GM18507 (cell line): ENCODE data around the gene HTR4.
"Not testable (repeated sequence)": the region's sequence is repeated elsewhere in the genome, so short reads cannot be mapped to it uniquely, and the experiment has no call there.

Source experiments
- DNase-seq: peaks from one replicate; pipeline ENCODE4 v3.0.0; 2011; ENCODE audit warnings: low read depth; ENCODE audit not compliant: insufficient read length; ENCODE audit errors: extremely low spot score
- FAIRE-seq: peaks from 2 replicates; lab custom pipeline; 2011; peaks lifted over from hg19 to GRCh38; lab: Jason Lieb, UNC

HTR4 gene

DNA sequence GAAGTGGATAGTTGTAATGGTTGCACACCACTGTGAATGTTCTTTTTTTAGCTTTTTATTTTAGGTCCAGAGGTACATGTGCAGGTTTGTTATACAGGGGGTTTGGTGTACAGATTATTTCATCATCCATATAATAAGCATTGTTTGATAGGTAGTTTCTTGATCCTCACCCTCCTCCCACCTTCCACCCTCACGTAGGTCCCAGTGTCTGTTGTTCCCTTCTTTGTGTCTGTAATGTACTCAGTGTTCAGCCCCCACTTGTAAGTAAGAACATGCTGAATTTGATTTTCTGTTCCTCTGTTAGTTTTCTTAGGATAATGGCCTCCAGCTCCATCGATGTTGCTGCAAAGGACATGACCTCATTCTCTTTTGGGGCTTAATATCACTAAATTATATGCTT, 99.7 kb downstream of the HTR4 start:
- FAIRE-seq = no peak
- DNase-seq = no peak

DNA sequence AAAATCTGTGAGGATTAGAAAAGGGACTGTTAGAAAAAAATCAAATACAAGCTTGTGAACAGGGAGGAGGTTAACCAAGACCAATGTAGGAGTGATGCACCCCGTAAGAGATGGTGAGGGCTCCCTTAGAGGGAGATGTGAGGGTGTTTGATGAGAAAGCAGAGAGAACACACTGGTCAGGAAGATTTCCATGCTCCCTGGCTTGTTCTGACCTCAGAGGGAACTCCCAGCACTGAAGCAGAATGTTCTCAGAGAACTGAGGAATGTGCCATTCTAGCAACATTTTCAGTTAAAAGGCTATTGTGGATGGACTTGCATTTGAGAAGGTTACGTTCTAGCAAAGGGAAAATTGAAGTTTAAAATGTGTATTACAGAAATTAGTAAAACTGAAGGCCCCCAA, 110.6 kb downstream of the HTR4 start:
- FAIRE-seq (no peak), DNase-seq (no peak)

DNA sequence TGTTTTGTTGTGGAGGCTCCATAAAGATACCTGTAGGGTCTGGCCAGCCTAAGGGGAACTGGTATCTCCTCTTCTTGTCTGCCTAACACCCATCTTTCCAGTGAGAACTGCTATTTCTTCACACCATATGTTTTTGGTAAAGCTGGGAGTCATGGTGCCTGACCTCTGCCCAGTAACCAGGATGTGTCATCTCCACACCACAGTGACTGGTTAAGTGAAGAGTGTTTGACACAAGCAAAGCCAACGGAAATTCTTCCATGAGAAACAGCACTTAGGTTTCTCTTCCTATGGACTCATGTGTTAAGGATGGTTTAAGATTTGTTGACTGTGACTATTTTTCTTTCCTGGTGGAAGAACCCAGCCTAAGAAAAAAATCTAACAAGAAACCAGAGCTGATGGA, 111.5 kb downstream of the HTR4 start:
- no peak for FAIRE-seq

DNA sequence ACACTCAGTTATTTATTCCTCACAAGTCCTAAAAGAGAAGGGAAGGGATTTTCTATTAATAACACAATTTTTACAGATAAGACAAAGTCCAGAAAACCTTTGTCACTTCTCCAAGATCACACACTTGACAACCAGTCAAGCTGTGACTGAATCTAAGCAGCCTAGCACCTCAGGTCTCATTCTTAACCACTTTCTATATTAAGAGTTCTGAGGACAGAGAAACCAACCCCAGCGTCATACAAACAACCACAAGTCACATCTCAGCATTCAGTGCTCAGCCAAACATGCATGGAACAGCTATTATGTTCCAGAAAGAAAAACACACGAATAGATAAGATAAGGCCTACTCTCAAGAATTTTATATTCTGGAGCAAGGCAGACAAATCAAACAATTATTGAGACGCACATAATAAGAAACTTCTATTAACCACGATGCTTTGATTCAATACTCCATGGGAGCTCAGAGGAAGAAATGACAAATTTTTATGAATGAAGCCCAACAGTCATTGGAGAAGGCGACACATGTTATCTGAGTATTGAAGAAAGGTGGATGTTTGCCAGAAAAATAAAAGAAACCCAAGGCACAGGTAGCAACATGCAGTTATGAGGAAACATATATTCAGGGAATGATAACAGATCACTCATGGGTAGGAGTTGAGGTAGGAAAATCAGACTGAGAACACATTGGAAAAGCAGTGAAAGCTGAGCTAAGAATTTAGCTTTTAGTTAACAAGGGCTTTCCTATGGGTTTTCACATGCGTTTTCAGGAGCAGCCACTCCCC, 113.1 kb downstream of the HTR4 start:
- FAIRE-seq (no peak), DNase-seq (no peak)

More for the DNA sequence above, 111.5 kb downstream of the HTR4 start:
- no peak for DNase-seq

DNA sequence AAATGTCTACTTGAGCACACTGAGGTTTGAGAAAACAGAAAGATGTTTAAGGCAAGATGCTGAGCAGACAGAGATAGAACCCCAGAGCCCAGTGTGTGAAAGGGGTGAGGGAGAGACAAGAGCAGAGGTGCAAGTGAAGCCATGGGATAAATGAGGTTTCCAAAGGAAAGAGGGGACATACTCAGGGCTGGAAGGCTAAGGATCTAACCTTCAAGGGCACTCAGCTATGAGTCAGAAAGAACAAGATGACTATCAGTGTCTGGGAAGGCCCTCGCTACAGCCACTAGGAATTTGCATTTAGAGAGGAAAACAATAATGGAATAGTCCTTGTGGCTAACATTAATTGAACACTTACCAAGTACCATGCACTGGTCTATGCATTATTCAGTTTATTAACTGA, 113.7 kb downstream of the HTR4 start:
- FAIRE-seq (no peak), DNase-seq (no peak)

DNA sequence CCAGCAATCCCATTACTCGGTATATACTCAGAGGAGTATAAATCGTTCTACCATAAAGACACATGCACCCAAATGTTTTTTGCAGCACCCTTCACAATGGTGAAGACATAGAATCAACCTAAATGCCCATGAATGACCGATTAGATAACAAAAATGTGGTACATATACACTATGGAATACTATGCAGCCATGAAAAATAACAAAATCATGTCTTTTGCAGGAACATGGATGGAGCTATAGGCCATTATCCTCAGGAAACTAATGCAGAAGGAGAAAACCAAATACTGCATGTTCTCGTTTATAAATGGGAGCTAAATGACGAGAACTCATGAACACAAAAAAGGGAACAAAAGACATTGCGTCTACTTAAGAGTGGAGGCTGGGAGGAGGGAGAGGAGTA, 114.5 kb downstream of the HTR4 start:
- DNase-seq = no peak
- no peak for FAIRE-seq

DNA sequence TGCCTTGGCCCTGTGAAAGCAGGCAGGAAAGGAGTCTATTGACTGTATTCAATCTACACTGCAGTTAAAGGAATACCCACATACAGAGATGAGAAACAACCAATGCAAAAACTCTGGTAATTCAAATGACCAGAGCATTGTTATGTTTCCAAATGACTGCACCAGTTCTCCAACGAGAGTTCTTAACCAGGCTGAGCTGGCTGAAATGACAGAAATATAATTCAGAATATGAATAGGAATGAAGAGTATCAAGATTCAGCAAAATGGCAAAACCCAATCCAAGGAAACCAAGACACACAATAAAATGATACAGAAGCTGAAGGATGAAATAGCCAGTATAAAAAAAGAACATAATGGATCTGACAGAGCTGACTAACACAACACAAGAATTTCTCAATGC, 119.1 kb downstream of the HTR4 start:
- FAIRE-seq (no peak), DNase-seq (no peak)

DNA sequence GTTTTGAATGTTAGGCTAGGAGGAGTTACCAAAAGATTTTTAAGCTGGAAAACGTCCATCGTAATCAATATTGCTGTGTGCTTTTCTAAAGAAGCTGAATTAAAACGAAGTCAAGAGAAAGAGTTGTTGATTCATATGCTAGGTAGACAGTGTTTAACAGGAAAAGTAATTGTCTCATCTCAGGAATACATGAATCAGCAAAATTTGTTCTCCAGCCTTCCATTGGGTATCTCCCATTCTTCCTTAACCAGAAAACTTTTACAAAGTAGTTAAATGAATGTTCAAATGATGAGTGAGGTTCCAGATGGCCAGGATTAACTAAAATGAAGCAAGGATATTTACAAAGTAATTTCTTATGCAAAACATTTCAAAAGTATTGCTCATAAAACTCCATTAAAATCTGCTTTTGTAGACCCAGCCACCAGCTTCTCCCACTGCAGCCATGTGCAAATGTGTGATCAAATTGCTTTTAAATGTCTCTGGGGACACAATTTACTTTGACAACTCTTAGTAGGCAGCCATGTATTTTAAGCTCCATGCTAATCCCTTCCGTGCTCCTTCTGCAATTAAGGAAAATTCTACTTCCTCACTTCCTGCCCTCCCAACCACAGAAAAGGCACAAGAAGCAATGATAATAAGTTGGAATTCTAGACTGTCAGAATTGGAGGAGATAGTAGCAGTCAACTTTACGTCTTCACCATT, 121.2 kb downstream of the HTR4 start:
- FAIRE-seq (no peak), DNase-seq (no peak)

DNA sequence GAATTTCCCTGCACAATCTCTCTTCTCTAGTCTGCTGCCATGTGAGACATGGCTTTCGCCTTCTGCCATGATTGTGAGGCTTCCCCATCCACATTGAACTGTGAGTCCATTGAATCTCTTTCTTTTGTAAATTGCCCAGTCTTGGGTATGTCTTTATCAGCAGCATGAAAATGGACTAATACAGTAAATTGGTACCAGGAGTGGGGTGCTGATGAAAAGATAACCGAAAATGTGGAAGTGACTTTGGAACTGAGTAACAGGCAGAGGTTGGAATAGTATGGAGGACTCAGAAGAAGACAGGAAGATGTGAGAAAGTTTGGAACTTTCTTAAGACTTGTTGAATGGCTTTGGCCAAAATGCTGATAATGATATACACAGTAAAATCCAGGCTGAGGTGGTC, 124.9 kb downstream of the HTR4 start:
- not testable (repeated sequence) for DNase-seq, FAIRE-seq

DNA sequence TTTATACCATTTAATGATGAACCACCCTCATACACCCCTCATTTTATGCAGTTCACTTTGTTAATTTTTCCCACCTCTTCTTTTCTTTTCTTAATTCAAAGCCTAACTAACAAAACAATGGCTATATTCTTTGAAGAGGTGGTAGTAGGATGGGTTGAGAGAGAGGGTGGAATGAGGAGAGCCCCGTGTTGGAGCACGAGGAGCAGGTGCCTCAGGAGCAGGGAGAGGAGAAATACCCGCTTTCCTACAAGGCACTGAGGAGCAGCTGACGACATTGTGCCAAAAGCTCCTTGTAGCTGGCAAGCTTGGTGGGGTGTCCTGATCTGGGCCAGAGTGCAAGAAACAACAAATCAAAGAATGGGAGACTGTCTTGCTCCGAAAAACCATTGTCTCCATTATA, 129.6 kb downstream of the HTR4 start:
- no peak for DNase-seq
- FAIRE-seq = no peak

DNA sequence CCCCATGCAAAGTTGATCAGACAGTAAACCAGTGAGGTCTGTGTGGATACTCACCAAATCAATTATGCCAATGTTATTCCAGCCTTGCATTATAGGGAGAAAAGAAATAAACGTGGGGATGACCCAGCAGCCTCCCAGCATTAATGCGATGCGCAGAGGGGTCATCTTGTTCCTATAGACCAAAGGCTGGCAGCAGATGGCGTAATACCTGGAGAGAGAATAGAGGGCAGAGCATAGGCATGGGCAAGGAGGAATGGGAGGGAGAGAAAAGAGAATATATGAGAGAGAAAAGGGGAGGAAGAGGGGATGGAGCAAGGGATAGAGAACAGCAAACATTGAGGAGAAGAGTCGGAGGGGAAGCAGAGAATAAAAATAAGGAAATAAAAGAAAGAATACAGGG, 131.2 kb downstream of the HTR4 start:
- DNase-seq = no peak
- FAIRE-seq = no peak

DNA sequence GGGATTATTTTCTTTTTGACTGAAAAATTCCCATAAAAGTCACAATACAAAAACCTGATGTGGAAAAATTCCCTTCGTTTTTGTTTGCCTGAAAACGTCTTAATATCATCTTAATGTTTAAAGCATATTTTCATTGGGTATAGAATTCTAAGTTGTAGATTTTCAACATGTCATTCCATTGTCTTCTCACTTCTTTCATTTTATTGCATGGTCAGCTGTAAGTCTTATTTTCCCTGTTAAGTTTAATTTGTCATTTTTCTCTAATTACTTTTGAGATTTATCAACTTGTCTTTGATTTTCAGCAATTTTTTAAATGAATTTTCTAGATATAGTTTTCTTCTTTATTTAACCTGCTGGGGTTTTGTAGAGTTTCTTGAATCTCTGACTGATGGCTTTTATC, 138.9 kb downstream of the HTR4 start:
- no peak for FAIRE-seq
- no peak for DNase-seq

DNA sequence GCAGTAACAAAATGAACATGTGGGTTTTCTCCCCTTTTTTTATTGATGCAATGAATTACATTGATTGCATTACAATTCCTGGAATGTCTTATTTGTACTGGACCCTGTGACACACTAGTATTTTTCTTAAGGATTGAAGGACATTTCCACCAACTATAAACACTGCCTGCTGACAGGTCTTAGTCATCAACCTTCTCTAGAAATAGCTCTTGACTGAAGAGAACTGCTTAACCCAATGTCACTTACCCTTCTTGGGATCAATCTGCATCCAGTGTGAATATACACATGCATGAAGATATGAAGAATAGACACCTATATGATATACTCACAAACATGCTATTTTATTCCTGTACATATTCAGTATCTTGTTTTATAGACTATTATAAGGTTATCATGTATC, 140.0 kb downstream of the HTR4 start:
- no peak for DNase-seq
- FAIRE-seq = no peak

DNA sequence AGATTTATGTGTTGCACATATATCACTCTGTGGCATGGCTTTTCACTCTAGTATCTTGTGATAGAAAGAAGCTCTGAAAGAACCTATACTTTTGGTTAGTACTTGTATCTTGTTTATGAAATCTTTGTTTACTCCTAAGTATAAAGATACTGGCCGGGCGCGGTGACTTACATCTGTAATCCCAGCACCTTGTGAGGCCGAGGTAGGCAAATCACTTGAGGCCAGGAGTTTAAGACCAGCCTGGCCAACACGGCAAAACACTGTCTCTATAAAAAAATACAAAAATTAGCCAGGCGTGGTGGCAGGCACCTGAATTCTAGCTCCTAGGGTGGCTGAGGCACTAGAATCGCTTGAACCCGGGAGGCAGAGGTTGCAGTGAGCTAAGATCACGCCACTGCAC, 141.8 kb downstream of the HTR4 start:
- no peak for FAIRE-seq
- no peak for DNase-seq

DNA sequence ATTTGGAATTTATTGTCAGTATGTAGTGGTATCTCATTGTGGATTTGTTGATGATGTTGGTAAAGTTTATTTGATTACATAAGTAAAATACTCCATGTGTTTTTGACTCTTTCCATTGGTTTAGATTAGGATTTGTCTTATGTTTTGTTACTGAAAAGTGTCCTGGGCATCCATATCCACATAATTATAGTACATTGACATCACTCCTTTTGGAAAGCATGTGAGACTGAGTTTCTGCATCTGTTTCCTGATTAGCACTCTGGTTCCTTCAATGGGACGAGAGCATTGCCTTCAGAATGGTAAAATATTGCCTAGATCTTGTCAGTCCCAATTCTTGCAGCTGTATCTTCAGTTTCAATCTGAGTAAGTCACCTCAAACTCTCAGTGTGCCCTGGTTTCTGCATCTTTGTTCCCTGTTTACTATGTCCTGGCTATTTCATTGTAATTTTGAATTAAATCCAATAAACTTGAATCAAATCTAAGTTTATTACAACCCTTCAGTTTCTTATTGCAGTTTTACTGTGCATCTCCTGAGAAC, 142.4 kb downstream of the HTR4 start:
- FAIRE-seq = peak; percentile 75

DNA sequence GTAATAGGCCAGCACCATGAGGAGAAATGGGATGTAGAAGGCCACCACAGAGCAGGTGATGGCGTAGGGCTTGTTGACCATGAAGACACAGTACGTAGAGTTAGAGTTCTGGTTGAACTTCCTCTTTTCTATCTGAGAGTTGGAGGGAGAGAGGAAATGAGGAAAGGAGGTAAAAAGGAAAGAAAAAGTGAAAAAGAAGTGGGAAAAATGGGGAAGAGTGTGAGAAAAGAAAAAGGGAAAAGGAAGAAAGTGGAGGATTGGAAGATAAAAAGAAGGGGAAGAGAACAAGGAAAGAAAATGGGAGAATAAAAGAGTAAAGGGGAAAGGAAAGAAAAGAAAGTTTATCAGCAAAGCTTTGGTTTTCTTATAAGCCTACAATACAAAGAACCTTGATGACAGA, 144.4 kb downstream of the HTR4 start:
- no peak for FAIRE-seq
- no peak for DNase-seq

More for the DNA sequence above, 142.4 kb downstream of the HTR4 start:
- DNase-seq = peak; percentile 2

DNA sequence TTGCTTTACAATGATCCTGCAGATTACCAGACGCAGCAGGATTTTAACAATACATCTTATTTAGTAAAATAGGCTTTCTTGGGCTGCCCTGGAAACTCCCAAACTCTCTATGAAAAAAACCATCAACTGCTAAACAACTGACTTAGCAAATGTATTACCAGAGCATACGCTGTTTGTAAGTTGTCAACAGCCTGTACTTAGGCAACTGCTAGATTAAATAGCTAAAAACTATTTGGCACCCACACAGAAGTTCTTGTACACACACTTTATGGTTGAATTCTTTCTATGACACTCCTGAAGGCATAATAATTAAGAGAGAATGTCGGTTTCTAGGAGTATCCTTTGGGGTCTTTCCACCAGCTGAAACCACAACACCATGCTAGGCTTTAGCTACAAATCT, 146.7 kb downstream of the HTR4 start:
- DNase-seq (no peak), FAIRE-seq (no peak)

DNA sequence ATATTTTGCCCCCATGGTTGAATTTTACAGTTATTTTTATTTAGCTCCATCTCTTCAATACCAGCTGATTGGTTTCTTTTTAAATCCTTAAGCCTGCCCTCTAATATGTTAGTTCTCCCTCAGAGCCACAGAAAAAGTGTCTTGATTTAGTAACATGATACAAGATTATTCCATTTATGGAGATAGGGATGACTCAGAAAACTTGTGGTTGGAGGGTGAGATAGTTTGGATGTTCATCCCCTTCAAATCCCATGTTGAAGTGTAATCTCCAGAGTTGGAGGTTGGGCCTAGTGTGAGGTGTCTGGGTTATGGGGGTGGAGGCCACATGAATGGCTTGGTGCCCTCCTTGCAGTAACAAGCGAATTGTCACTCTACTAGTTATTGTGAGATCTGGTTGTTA, 154.9 kb downstream of the HTR4 start:
- DNase-seq (no peak), FAIRE-seq (no peak)

DNA sequence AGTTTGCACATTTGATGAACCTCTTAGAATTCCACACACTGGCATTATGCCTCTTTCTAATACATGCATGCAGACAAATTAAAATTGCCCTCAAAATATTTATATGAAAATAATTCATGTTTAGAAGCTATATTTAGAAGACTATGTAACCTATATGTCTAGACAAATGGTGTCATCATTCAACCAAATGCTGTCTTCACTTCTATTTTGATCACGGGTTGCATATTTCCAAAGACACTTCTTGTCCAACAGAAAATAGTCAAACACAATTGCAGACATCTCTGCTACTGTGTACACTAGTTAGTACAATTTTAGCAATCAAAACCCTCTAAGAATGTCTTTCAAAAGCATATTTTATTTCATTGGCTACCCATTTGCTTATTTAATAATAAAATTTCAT, 156.6 kb downstream of the HTR4 start:
- no peak for FAIRE-seq
- DNase-seq = no peak

DNA sequence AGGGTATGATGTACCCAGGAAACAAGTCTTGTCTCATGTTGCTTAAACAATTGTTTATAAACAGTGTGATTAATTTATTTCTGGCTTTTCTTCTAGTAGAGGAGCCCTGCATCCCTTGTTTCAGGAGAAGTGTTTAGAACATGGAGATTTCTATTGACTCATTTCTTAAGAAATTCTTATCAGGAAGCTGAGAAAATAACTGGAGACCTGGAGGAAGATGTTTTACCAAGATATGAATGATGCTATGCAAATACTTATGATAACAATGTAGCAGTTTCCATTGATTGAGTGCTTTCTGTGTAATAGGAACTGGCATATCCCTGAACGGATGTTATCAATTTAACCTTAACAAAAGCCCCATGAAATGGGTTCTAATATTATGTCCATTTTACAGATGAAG, 162.0 kb downstream of the HTR4 start:
- no peak for DNase-seq
- no peak for FAIRE-seq

DNA sequence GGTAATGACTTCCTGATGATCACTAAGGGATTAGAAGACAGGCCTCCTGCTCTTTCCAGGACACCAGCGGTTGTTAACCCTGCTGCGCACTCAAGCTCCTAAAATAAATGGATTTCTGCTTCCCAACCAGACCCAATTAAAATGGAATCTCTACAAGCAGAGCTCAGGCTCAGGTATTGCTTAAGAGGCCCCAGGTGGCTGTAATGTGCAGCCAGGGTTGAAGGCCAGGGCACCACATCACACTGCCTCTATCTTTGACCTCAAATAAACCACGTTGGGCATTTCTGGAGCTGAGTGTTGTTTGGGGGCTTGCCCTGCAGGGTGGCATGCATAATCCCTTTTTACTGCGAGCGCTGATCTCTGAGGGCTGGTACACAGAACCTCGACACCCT, 162.5 kb downstream of the HTR4 start:
- FAIRE-seq = no peak
- DNase-seq = no peak
